HG02852 (cell line): ENCODE results near the gene ZNF629.
A peak's percentile ranks its signal among the peaks of the same experiment; 100 is the strongest.

Experiments
- ATAC-seq: cut with Tn5 transposase; IDR thresholded peaks from one replicate; pipeline ENCODE4 v1.9.1; 2021; ENCODE audit warnings: mild to moderate bottlenecking, moderate library complexity; ENCODE audit not compliant: unreplicated experiment

ZNF629 gene

GRCh38 chr16:30786115-30786935 is 680 bp downstream of the ZNF629 start:
- ATAC-seq, result no peak

DNA sequence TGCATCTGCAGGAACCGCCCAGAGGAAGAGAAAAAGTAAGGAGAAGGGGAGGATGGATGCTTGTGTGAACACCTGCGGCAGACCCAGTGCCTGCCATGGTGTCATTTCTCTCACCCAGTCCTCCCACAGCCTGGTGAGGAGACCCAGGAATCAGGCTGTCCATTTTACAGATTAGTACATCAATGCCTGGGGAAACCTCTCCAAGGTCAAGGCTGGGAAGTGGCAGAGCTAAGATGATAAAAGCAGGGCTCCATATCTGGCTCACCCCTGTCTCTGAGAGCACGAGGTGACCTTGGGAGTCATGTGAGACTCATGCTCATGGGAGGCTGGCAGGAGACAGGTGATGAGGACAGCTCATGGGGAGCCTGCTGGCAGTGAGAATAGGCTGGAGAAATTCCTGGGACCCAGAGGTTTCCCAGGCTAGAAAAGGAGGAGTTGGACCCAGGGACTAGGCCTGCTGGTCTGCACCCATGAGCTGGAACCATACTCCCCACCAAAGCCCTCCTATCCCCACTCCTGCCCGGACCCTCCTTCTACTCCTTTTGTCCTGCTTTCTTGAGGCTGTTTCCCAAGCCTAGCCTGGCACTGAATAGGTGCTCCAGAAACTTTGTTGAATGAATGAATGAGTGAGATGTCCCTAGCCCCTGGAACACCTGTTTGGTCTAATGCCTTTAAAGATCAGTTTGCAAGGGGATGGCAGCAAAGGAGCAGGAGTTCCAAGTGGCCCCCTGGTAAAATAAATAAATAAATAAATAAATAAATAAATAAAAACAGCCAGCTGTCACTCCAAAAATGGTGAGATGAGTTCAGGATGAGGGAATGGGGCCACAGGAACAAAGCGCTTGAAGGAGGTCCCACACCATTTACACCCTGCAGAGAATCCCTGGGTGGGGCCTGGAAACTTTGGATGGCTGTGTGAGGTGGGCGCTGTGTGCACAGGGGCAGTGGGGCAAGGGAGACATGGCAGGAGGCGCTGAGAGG is 1.6 kb downstream of the ZNF629 start:
- ATAC-seq, result no peak

DNA sequence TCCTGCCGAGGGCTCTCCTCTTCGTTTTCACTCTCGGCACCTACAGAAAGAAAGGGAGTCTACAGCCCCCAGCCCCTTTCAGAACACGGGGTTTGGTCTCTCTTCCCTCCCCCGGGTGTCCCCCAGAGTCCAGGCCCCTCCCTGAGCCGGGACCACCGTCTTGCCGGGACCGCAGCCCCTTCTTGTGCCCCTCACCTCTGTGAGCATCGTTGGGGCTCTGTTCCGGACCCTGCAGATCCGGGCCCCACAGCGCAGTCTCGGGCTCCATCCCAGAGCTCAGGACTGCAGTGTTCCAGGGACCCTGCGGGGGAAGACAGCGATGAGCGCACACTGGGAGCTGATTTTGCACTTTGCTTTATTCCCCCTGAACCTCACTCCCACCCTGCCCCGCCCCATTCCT is 2.8 kb downstream of the ZNF629 start:
- no peak for ATAC-seq

GRCh38 chr16:30783280-30784109 is 3.5 kb downstream of the ZNF629 start:
- no peak for ATAC-seq

GRCh38 chr16:30782486-30783279 is 4.3 kb downstream of the ZNF629 start:
- ATAC-seq, result no peak

DNA sequence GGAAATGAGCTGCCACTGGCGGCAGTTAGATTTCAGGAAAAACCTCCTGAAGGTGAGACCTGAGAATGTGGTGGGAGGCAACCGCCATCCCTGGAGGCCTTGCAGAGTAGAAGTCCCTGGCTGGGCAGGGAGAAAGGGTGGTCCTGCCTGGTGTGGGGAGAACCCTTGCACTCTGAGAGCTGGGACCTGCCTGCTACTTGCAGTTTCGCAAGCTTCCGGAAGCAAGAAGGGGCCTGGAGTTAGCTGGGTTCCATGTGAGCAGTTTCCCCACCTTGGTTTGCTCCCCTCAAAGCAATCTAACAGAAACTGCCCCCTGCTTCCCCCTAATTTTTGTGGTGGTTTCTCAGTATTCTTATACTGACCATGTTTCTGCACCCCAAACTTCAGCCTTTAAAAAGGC is 6.5 kb downstream of the ZNF629 start:
- ATAC-seq, result no peak

- no peak for ATAC-seq
Observed at GRCh38 chr16:30780021-30780420, 7.0 kb downstream of the ZNF629 start.

DNA sequence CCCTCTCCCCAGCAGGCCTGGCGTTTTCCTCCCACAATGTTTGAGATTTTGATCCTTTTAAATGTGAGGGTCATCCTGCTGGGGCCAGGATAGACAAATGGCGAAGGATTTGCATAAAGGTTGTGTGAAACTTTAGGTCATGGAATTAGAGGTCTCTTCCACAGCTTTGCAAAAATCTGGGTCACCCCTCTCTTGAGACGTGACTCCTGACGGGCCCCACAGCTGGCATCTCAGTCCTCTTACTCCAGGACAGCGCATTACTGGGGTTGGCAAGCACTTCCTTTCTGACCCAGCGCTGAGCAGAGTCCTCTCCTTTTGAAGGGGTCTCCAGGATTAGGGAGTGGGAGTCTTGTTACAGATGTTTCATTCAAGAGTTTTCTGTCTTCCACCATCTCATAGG is 7.4 kb downstream of the ZNF629 start:
- ATAC-seq, result no peak

- no peak for ATAC-seq
Observed at GRCh38 chr16:30778549-30779244, 8.3 kb downstream of the ZNF629 start.

DNA sequence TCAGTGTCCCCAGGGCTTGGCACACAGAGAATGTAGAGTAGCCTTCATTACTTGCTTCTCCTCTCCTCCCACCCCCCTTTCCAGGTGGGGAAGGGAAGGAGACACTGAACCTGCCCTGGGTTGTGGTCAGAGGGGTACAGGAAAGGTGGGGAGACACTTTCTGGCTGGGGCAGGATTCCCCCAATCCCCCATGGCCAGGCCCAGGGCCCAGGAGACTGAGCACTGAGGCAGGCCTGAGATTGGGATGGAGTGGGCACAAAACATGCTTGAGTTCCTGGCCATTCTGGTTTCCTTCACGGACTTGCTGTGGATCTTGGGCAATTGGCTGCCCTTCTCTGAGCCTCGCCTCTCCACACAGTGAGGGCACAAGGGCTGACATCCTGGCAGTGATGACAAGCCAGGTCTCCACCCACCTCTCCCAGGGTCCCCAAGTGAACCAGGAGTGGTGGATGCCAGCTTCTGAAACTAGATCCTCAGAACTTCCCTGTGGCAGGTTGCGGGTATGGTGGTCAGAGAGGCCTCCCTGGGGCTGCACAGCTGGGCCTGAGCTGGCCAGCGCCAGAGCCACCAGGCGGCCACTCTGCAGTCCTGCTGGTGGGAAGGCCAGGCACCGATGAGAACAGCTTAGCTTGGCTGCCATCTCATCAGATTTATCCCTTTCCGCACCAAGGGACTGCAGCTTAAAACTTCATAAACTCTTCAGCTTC is 9.3 kb downstream of the ZNF629 start:
- no peak for ATAC-seq

- peak; percentile 58 for ATAC-seq
Observed at GRCh38 chr16:30775392-30776188, 11.4 kb downstream of the ZNF629 start.

- no peak for ATAC-seq
Observed at GRCh38 chr16:30775131-30775391, 11.9 kb downstream of the ZNF629 start.

GRCh38 chr16:30774367-30775130 is 12.5 kb downstream of the ZNF629 start:
- ATAC-seq, result no peak

GRCh38 chr16:30773826-30774225 is 13.2 kb downstream of the ZNF629 start:
- no peak for ATAC-seq

DNA sequence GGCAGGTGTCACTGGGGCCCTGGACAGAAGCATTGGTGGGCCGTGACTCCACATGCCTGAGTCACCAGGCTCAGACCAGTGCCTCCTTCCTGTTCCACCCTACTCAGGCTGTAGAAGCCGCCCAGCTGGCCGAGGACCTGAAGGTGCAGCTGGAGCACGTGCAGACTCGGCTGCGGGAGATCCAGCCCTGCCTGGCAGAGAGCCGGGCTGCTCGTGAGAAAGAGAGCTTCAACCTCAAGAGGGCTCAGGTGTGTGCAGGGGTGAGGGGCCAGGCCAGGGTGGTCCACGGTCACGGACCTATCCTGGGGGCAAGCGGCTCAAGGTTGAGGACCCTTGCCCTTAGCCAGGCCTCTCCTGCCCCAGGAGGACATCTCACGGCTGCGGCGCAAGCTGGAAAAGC is 15.3 kb downstream of the ZNF629 start:
- ATAC-seq, result no peak

DNA sequence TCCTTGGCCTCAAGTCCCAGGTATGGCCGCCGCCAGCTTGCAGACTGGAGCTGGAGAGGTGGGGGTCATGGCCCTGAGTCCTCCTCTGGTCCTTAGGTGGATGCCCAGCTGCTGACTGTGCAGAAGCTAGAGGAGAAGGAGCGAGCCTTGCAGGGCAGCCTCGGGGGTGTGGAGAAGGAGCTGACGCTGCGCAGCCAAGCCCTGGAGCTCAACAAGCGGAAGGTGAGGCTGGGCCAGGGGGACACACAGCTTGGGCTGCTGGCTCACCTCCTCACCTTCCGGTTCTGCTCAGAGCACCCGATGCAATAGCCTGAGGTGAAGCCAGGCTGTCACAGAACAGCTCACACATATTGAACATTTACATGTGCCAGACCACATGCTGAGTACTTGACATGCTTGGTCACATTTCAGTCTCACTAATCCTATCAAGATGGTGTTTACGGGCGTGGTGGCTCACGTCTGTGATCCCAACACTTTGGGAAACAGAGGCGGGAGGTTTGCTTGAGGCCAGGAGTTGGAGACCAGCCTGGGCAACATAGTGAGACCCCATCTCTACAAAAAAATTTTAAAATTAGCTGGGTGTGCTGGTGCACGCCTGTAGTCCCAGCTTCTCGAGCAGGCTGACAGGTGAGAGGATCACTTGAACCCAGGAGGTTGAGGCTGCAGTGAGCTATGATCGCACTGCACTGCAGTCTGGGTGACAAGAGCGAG is 17.5 kb downstream of the ZNF629 start:
- ATAC-seq, result no peak

- no peak for ATAC-seq
Observed at GRCh38 chr16:30768583-30769181, 18.3 kb downstream of the ZNF629 start.
